IPS DF 4.7 (cell line): ENCODE data around the gene WWOX.
"Not testable (repeated sequence)": the region's sequence is repeated elsewhere in the genome, so short reads cannot be mapped to it uniquely, and the experiment has no call there.

Experiments used
- DNase-seq: peaks from one replicate; pipeline ENCODE4 v3.0.0-alpha.2; 2013; ENCODE audit warnings: low spot score; ENCODE audit errors: extremely low read depth

The WWOX gene

DNA sequence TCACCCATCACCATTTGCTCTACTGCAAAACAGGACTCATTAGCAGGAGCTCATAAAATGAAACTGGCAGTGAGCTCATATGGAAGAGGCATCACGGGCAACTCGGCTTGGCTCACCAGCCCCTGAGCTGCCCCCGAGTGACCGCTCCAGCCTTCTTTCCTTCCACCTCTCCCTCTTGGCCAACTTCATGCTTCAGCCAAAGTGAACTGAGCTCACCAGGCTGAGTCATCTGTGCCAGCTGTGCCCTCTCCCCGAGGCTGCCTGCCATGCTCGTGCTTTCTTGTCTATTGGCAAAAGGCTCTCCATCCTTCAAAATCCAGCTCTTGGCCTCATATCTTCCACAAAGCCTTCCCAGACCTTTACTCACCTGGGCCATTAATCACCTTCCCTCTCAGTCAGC lies 391.4 kb downstream of the WWOX start:
- DNase-seq: no peak

DNA sequence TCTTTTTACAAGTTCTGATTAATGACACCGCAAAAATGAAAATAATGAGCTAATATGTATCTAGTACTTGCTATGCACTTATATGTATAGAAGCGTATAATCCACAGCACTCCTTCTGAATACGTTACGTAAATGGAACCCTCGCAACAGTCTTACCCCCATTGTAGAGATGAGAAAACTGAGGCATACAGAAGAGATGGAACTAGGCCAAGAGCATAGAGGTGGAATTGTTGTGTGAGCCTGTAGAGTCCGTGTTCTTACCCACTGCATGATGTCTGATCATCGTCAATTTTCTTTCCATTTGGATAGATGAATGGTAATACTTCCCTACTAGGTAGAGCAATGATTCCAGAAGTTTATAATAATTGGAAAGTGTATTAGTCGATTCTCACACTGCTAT lies 394.1 kb downstream of the WWOX start:
- no peak for DNase-seq

DNA sequence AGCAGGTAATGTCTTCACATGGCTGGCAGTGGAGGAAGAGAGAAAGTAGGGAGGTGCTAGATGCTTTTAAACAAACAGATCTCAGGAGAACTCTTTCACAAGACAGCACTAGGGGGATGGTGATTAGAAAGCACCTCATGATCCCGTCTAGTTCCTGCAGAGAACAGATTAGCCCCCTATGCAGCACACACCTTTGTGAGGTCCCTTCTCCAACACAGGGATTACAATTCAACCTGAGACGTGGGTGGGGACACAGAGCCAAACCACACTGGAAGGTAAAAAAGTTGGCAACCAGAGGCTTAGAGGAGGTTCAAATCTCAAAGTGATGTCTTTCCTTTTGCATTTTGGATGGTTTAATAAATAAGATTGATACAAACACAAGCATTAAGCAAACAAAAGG lies 394.7 kb downstream of the WWOX start:
- DNase-seq: no peak

DNA sequence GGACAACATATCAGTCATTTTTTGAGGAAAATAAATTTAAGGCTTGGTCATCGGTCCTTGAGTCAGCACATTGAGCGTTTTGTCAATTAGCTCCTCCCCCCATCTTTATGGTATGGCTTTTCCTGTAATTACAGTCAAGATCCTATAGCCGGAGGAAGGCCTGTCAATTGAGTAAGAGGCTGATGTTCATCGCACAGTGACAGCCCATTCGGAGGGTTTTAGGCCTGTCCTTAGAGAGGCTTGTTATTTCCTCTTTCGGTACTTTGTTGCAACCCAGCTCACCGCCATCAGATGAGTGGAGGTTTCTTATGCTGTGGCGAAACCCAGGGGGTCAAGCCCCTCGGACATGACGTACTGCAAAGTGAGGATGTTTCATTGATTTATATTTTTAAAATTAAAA lies 395.2 kb downstream of the WWOX start:
- DNase-seq: no peak

DNA sequence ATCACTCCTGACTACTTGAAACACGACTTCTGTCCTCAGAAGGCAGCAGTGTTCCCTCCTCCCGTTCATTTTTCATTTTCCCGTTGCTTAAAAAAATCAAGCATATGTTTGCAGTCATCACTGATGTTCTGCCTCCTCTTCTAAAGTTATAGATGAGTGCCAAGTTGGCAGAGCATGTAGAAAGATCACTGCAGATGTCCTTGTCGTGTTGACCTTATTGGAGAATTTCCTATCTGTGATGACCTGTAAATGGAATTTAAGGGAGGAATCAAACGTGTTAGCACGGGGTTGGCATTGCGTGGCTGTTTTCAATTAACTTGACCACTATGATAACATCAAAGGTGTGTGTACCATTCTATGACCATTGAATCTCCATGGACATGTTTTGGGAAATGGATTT lies 396.7 kb downstream of the WWOX start:
- no peak for DNase-seq

DNA sequence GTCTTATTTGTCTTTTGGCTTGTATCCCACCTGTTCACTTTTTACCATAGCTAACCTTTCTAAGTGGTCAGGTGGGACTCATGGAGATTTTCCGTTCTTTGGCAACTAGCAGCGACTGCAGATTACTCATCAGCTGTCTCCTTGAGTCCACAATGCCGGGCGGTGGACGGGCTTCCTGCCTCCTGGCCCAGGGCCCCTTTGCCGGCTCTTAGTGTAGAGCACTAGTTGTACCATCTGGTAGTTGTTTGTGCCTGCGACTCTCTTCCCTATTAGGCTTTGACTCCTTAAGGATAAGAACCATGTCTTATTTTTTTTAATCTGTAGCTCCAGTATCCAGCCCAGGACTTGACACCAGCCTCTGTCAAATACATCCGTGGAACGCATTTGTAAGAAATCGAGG lies 399.9 kb downstream of the WWOX start:
- DNase-seq: no peak

DNA sequence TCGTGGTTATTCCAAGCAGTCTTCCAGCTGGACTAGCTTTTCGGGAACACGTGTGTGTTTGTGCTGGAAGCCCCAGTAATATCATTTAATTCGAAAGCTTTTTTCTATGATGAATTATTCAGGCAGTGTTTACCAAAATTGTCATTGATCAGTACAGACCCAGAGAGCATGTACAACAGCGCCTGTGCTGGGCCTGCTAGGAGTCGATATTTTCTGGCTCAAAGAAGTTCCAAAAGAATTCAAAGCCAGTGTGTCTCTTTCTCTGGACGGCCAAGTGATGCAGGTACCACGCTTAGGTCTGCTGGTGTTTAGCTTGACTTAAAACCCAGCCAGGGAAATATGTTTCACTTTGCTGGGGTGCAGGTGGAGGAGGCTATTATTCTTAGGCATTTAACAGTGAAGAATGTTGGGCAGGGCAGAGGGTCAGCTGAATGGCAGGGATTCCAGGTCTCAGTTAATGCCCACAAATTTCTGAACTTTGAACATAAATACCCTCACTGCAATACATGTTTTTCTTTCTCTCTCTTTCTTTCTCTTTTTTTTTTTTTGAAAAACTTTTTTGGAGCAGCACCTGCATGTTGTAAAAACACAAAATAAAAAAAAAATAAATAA lies 401.3 kb downstream of the WWOX start:
- no peak for DNase-seq

DNA sequence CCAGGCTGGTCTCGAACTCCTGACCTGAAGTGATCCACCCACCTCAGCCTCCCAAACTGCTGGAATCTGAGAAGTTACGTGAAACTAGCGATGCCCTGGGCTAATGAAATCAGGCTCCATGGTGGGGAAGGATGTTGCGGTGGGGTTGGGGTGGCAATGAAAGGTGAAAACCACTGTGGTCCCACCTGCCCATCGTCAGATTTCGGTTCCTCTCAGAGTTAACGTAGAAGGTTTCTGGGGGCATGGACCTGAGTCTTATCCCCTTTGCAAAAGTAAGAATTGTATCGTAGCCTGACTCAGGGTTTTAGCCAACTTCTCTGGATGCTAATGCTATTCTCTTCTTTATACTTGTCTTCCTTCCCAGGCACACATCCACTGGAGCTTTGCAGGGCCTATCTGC lies 402.3 kb downstream of the WWOX start:
- no peak for DNase-seq

DNA sequence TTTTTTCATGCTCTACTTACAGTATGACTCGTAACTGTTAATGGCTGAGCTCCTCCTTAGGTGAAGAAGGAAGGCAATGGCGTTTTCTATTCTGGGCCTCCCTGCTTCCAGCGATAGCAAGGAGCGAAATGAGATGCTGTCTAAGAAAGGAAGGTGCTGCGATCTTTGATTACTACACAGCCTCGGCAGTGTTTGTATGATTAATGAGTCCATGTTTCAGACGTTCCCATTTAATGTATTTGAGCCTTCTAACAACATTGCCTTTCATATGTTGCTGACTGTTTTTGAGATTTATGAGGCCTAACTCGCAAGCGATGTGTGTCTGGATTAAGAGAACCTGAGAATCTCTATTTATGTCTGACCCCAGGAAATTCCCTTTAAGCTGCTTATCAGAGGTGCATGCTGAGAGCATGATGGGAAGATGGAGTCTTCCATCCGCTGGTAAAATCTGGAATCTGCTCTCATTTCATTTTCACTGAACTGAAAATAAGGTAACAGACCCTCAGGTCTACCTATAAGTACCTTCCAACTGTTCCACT lies 403.4 kb downstream of the WWOX start:
- no peak for DNase-seq

DNA sequence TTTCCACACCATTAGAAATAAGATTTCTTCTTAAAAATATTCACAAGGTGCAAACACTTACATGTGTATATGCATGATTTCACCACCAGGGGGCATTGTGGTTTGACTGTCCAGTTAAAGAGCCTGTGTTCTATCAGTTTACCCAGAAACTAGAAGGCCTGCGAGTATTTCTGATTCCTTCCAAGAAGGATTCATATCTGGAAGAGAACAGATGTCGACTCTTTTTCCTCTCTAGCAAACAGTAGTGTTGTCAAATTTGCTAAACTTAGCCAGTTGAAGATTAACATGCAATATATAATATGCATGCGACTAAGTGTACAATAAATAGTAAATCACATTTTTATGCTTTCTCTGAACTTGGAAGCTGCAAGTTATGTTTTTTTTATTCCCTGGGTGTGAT lies 404.1 kb downstream of the WWOX start:
- DNase-seq: peak; percentile 56

DNA sequence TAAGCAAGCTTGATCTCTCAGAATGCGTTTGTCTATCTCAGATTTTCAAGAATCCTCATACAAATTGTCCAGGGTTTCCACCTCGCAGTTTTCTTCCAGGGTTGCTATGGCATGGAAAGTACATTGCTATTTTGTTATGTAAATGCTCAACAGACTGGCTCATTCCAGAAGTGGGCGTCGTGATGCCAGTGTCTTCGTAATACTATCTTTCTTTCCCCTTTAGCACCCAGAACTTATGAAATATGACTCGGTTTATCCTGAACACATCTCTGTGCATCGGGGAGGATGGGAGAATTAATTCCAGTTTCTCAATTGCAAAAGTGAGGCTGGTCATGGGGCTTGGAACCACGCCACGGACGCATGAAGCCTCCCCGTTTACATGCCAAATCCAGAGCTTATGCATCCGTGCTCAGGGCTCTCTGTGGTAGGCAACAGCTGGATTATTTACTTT lies 405.0 kb downstream of the WWOX start:
- no peak for DNase-seq

DNA sequence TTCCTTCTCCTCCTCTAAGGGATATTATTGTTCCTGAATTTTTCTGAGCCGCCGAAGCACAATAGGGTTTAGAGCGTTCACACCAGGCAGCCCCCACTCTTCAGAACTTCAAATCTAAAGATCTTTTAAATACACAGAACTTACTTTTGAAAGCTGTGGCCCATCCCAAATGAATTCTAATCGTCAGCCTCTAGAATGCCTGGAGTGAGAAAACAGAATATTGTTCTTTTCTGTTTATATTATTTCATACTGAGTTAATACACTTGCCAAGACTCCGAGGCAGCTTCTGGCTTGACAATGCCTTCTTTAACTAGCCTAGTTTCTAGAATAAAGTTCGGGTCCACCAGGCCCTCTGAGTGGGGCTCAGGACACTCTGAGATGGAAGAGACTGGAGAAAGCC lies 405.6 kb downstream of the WWOX start:
- DNase-seq: no peak

DNA sequence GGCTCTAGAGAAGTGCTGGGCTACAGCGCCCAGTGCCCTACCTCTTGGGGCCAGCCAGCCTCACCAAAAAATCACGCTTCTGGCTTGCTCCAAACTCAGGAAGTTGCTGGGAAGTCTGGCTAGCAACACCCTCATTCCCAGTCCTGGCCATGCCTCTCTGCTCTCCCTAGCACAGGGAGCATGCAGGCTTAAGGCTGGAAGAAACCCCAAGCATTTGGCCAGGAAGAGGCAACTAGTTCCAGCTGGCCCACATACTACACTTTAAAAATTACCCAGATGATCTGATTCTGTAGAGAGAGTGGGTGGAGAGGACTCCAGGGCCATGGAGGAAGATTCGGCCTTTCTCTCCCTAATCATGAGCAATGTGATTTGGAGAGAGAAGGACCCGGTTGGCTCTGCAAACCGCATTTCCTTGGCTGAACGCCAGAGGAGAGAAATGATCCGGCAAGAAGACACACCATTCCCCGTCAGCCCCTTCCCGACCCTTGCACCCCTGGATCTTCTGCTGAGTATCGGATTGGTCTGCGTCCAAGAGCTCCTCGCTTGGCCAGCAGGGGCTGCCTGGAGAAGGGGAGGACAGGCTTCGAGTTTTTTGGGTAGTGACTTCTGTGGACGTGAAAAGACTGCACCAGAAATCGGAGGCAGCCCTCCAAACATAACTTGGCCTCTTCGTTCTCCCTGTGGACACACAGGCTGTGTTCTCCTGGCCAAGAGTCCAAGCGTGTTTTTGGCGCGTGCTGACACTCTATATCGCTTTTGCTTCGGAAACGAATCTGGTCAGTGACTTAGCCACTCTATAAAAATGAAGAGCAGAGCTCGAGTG lies 406.3 kb downstream of the WWOX start:
- DNase-seq: no peak

DNA sequence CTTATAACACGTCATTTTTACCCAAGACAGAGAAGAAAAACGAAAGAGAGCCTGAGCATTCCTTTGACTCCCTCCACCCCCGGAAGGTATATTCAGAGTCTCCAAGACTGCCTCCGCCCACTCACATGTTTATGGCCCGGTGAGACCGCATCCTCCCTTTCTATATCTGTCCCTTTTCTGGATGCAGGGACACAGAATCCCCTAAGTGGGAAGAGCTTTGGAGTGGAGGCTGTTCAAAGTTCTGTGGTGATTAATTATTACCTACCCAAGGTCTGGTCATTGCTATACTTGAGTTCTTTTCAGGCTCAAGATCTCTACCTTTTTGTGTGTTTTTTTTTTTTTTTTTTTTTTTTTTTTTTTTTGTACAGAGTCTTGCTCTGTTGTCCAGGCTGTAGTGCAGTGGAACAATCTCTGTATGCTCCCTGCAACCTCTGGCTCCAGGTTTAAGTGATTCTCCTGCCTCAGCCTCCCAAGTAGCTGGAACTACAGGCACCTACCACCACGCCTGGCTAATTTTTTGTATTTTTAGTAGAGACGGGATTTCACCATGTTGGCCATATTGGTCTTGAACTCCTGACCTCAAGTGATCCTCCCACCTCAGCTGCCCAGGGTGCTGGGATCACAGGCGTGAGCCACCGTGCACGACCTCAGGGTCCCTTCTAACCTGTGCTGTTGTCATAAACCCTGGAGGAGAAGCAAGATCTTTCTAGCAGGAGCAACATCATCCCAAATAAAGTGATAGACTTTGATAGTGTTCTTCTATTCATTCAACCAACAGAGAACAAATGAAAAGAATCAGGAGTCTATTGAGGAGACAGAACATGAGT lies 407.1 kb downstream of the WWOX start:
- no peak for DNase-seq

DNA sequence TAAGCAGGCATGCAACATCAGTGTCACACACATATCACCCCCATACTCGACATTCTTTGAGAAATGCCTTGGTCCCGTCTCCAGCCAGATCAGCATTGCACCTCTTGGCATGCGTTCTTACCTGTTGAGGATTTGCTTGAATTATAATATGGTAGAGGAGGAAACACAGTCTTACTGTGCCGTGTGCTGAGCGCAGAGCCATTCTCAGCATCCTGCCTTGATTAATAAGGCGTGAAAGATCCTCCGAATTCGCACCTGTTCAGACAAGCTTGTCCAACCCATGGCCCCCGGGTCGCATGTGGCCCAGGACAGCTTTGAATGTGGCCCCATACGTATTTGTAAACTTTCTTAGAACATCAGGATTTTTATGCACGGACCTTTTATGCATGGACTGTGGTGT lies 408.1 kb downstream of the WWOX start:
- no peak for DNase-seq

DNA sequence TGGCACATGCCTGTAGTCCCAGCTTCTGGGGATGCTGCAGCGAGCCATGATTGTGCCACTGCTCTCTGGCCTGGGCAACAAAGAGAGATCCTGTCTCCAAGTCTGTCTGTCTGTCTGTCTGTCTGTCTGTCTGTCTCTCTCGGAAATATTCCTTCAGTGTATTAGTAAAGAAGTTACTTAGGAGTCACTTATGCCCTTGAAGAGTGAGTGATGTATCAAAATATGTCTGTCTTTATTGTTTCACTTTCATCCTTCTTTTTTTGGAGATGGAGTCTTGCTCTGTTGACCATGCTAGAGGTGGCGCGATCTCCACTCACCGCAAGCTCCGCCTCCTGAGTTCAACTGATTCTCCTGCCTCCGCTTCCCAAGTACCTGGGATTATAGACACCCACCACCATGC lies 410.5 kb downstream of the WWOX start:
- DNase-seq: no peak

DNA sequence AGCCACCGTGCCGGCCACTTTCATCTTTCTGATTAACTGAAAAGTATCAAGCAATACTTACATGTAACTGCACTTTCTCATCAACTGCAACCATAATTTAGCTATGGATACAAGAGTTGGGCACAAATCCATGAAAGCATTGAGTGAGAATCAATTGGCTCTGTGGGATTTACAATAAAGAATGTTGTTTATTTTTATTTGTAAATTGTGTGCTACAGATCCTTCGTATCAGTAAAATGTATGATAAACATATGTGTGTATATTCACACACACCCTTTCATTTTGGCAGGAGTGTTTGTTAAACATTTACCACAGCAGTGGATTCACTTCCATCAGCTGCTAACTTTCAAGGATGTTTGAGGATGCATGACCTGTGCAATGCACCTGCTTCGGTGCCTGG lies 411.0 kb downstream of the WWOX start:
- DNase-seq: no peak

DNA sequence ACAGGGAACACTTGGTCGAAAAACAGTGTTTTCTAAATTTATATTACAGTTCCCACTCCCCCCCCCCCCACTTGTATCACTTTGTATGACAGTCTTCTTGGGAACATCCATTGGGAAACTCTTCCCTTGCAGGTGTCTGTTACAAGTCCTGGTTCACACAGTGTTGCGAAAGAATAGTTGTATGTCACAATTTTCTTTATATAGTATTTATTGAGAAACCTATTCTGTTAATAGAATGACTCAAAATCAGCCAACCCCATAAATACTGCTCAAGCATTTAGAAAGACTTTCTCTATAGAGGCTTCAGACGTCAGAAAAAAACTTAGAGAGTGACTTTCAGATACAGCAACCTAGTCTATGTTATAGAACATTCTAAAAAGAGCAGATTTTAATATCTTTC lies 414.4 kb downstream of the WWOX start:
- no peak for DNase-seq

DNA sequence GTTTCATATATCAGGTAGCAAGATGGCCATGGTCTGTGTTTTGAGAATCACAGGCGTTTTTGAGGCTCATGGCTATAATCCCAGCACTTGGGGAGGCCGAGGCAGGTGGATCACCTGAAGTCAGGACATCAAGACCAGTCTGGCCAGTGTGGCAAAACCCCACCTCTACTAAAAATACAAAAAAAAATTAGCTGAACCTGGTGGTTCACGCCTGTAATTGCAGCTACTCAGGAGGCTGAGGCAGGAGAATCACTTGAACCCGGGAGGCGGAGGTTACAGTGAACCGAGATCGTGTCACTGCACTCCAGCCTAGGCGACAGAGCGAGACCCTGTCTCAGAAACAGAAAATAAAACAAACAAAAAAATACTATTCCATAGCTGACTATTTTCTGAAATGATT lies 415.4 kb downstream of the WWOX start:
- DNase-seq: not testable (repeated sequence)

DNA sequence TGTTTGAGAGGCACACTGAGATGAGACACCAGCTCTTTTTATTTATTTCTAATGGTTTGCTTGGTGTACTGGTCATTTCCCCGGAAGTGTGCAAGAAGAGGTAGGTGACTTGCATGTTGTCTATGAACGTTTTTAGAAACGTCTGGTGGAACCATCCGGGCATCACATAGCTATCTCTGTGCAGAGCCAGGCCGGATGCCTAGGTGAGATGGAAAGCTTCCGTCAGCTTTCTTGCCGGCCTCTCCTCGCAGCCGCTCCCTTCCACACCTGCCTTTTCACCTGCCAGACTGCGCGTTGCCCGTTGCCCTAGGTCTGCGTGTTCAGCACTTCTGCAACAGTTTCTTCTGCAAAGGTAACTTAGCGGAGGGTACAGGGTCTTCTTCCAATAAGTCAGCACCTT lies 416.0 kb downstream of the WWOX start:
- no peak for DNase-seq

DNA sequence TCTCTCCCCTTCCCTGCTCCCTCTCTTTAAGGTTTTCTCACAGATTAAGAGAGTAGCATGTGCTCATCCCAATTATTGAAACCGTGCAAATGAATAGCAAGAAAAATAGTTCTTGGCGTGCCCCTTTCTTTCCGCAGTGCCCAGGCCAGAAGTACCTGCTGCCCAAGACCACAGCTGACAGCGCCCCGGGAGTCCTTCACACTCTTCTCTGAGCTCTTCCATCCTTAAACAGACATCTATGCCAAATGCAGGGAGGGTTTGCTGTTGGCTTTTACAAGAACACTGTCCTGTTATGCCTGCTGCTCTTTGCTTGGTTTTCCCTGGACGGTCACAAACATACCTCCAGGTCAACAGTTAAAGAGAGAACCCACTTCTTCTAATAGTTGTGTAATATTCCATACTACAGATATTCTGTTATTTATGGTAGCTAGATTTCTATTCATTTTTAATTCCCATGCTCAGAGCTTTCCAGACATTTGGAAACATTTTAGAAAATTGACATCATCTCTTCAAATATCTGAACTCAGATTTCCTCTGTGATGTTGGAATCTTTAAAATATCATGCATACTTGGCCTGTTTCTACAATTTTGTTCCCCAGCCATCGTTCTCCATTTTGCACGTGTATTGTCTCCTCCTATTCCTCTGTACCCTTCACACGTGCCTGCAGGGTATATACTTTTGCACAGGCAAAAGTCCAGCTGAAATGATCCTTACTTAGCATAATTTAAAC lies 416.7 kb downstream of the WWOX start:
- DNase-seq: no peak
